HL-60 (cell line): ENCODE results near the gene SOBP.
A peak's percentile ranks its signal among the peaks of the same experiment; 100 is the strongest.

Experiments used
- DNase-seq, 2 experiments: peaks; one replicate each; pipeline ENCODE4 v3.0.0-alpha.2; 2010 to 2020; ENCODE audit warnings: low read depth in 1 of 2, low spot score in 1 of 2
- H3K27ac ChIP-seq: fragments of 250-450 bp; sonication (Bioruptor Pico); replicated peaks from 2 replicates; pipeline ENCODE4 v1.5.1; 2020; ENCODE audit warnings: mild to moderate bottlenecking, moderate library complexity
- H3K27me3 ChIP-seq: fragments of 250-450 bp; sonication (Bioruptor Pico); 2 replicates; pipeline ENCODE4 v1.5.1; 2021; ENCODE audit warnings: mild to moderate bottlenecking, moderate library complexity; ENCODE audit not compliant: insufficient read depth, poor library complexity, severe bottlenecking
- H3K4me3 ChIP-seq: replicated peaks from 2 replicates; pipeline ENCODE4 v1.5.1; 2011; ENCODE audit warnings: mild to moderate bottlenecking, control low read depth, low read length; ENCODE audit not compliant: insufficient read depth
- CTCF ChIP-seq: IDR thresholded peaks from one replicate; pipeline ENCODE4 v1.5.1; 2011; ENCODE audit warnings: low read length, control low read depth, inconsistent platforms; ENCODE audit not compliant: insufficient read depth
- GABPA ChIP-seq: IDR thresholded peaks from 2 replicates; pipeline ENCODE4 v1.6.1; 2012; ENCODE audit warnings: low read depth
- POLR2AphosphoS5 ChIP-seq: IDR thresholded peaks from 2 replicates; pipeline ENCODE4 v1.6.1; 2012; ENCODE audit warnings: low read depth
- REST ChIP-seq: IDR thresholded peaks from 2 replicates; pipeline ENCODE4 v1.6.1; 2012; ENCODE audit warnings: low read depth; ENCODE audit not compliant: insufficient replicate concordance
- SPI1 ChIP-seq: IDR thresholded peaks from 2 replicates; pipeline ENCODE4 v1.6.1; 2012; ENCODE audit warnings: low read depth, mild to moderate bottlenecking, borderline replicate concordance

SOBP gene

GRCh38 chr6:107703606-107704005 lies 213.7 kb downstream of the SOBP start:
- TF ChIP-seq SPI1 (no peak), REST (no peak), POLR2AphosphoS5 (no peak), GABPA (no peak), CTCF (no peak)
- DNase-seq: no peak

GRCh38 chr6:107704347-107705013 lies 214.6 kb downstream of the SOBP start:
- H3K4me3 ChIP-seq: no peak overlapping the region
- peak in 1 of 2 experiments; percentile 16 for DNase-seq

More at GRCh38 chr6:107703606-107704005, 213.7 kb downstream of the SOBP start:
- Histone ChIP-seq H3K27me3 (no peaks in the 10 kb centered on the region), H3K27ac (no peak overlapping the region), H3K4me3 (no peak overlapping the region)

GRCh38 chr6:107706516-107707115 lies 216.7 kb downstream of the SOBP start:
- Histone ChIP-seq H3K27ac (no peak overlapping the region), H3K4me3 (no peak overlapping the region), H3K27me3 (no peaks in the 10 kb centered on the region)
- no peak for DNase-seq
- TF ChIP-seq CTCF: no peak
- no peak for TF ChIP-seq REST
- TF ChIP-seq GABPA: no peak
- no peak for TF ChIP-seq SPI1
- no peak for TF ChIP-seq POLR2AphosphoS5

More at GRCh38 chr6:107704347-107705013, 214.6 kb downstream of the SOBP start:
- no peak for TF ChIP-seq GABPA
- peak; percentile 40 for TF ChIP-seq CTCF
- Histone ChIP-seq H3K27me3 (no peaks in the 10 kb centered on the region), H3K27ac (no peak overlapping the region)
